ENCODE results near the gene FLAD1. TPM values are rescaled to one million over a fixed set of nuclear protein-coding genes. Genes with fewer than 3 reads are reported as not detected.
A peak's percentile ranks its signal among the peaks of the same experiment; 100 is the strongest.

Gene FLAD1
- total RNA-seq (2012; rRNA removed) (19.7 and 26.3 TPM in 2 replicates), polyA plus RNA-seq (2012; rRNA removed) (37.3 and 39.9 TPM in 2 replicates), Bru-seq, nascent RNA (percentile 67 among the genes with signal in this experiment), BruChase-seq, experiment 1, labeled RNA remaining after a 6-hour chase (percentile 74 among the genes with signal in this experiment), BruChase-seq, experiment 2, labeled RNA remaining after a 2-hour chase (percentile 67 among the genes with signal in this experiment)
- 25.2 and 28.5 TPM in 2 replicates for polyA plus RNA-seq (2012; cell fraction: cytosol; rRNA removed)
- polyA plus RNA-seq (2012; cell fraction: nucleus; rRNA removed; ENCODE audit: low replicate concordance) = 46.1 and 80.6 TPM in 2 replicates
- long read RNA-seq, transcript FLAD1-203 (8 exons, 1,730 nt) = major isoform, 14 of 29 reads
- long read RNA-seq, partial matches to known transcripts = 13 of 29 reads
- long read RNA-seq, other reads (novel, unspliced or antisense) = 0 of 29 reads

- 0% methylated on average over 19 of the region's 26 CpGs; no CpG with 5 or more reads in 1 of the 2 experiments for WGBS, 2 experiments (ENCODE audit: extremely low coverage in 2 of 2, insufficient read length in 1 of 2)
- intact Hi-C loops (cut with micrococcal nuclease) = no loop called here
- CTCF ChIA-PET = interaction anchor here (1.8 kb wide), 1 partner anchor 12 kb away, joined by 5 read pairs; the partner anchor contains the start of gene SHC1
- no peak for TF ChIP-seq BHLHE40 (IDR thresholded peaks at IDR 0.05; ENCODE audit: low read depth, low read length)
- peak; percentile 13; the same call in 1 of the 2 replicates for TF ChIP-seq MAZ (IDR thresholded peaks at IDR 0.05; ENCODE audit: borderline replicate concordance, low read depth, low read length)
- TF ChIP-seq CHD1 (IDR thresholded peaks at IDR 0.05; ENCODE audit: low read depth, low read length) = no peak
- TF ChIP-seq SMC3 (IDR thresholded peaks at IDR 0.05; ENCODE audit: low read depth, low read length) = no peak
- TF ChIP-seq USF2 (IDR thresholded peaks at IDR 0.05; ENCODE audit: low read depth, low read length) = peak; percentile 94
- TF ChIP-seq RFX5 (IDR thresholded peaks at IDR 0.05; ENCODE audit: low read depth, low read length) = no peak
- TF ChIP-seq NFE2L2 (IDR thresholded peaks at IDR 0.05; ENCODE audit: low read depth, low read length) = no peak
- peak; percentile 74; the same call in 1 of the 2 replicates for TF ChIP-seq FOS (IDR thresholded peaks at IDR 0.05; ENCODE audit: low read depth, low read length)
- TF ChIP-seq CEBPB (IDR thresholded peaks at IDR 0.05; ENCODE audit: low read depth, low read length) = no peak
- TF ChIP-seq MAFK (IDR thresholded peaks at IDR 0.05; ENCODE audit: low read depth, low read length) = no peak
- TF ChIP-seq CTCF (conservative IDR thresholded peaks at IDR 0.05; ENCODE audit: low read depth, low read length) = no peak
Observed at GRCh38 chr1:154982897-154983648, at the start of gene FLAD1. FLAD1 (plus strand) TSS chr1:154983344; CDS start chr1:154983695, 351 bp downstream.

More at GRCh38 chr1:154982897-154983648, at the start of gene FLAD1:
- dilution Hi-C loops (cut with HindIII; ENCODE audit: low sequenced_read_pairs, unreplicated experiment) = no loop called here
- Histone ChIP-seq H3K9me1 (ENCODE audit: insufficient read depth, low read length) (0 out of 2 replicates have a peak, but pooled peaks cover 3% of the 10 kb centered on the region), H3K4me1 (ENCODE audit: control insufficient read depth, insufficient read depth, low read length) (peaks cover 3% of the 10 kb centered on the region), H2BK120ac (ENCODE audit: low read depth, low read length) (no peak within 1 kb of the TSS), H3K9ac (ENCODE audit: low read depth, low read length) (peak within 1 kb of the TSS; percentile 92), H4K91ac (ENCODE audit: insufficient read depth, low read depth, low read length) (peak within 1 kb of the TSS; percentile 49), H3K18ac (ENCODE audit: low read depth, low read length) (no peak within 1 kb of the TSS; the same call in 1 of the 2 replicates), H3K4me3 (ENCODE audit: insufficient read depth, low read depth, low read length) (peak within 1 kb of the TSS; percentile 78), H4K20me1 (ENCODE audit: insufficient read depth, low read length) (no peaks in the 10 kb centered on the region), H2AK9ac (replicated peaks; ENCODE audit: low read depth, low read length, poor library complexity) (peak within 1 kb of the TSS; percentile 88), H2BK20ac (ENCODE audit: low read depth, low read length) (no peak within 1 kb of the TSS), H3K56ac (ENCODE audit: extremely low read depth, insufficient read depth, low read length) (peak within 1 kb of the TSS; percentile 80), H2AK5ac (ENCODE audit: low read depth, low read length) (peak within 1 kb of the TSS; percentile 57), H2BK15ac (ENCODE audit: low read depth, low read length) (no peak within 1 kb of the TSS; the same call in 2 of the 3 replicates), H3K36me3 (ENCODE audit: control insufficient read depth, insufficient read depth, low read length) (peaks cover 6% of the 10 kb centered on the region), H3K14ac (replicated peaks; ENCODE audit: low read depth, low read length) (peak within 1 kb of the TSS; percentile 89), H3K79me1 (ENCODE audit: low read depth in 1 of 2, low read length in 2 of 2) (peaks cover 13 to 47% of the 10 kb centered on the region in 2 experiments; a peak in 3 of 4 replicates), H3K27ac (ENCODE audit: insufficient read depth, low read length) (peak within 1 kb of the TSS; percentile 40), H3K27me3 (ENCODE audit: control insufficient read depth, insufficient read depth, low read length) (no peaks in the 10 kb centered on the region), H3K4ac (ENCODE audit: low read depth, low read length) (peak within 1 kb of the TSS; percentile 70), H3K23ac (ENCODE audit: low read depth, low read length) (peak within 1 kb of the TSS; percentile 72; the same call in 1 of the 2 replicates), H4K8ac (ENCODE audit: low read depth in 2 of 2, low read length in 2 of 2) (peak within 1 kb of the TSS; percentile 71 to 95), H2AFZ (replicated peaks; ENCODE audit: low read length, poor library complexity) (peak within 1 kb of the TSS; percentile 90), H2BK5ac (ENCODE audit: low read depth, low read length, poor library complexity, severe bottlenecking) (peak within 1 kb of the TSS; percentile 44), H3K9me3 (ENCODE audit: control insufficient read depth, insufficient read depth, low read length) (no peaks in the 10 kb centered on the region), H4K5ac (ENCODE audit: low read depth, low read length) (peak within 1 kb of the TSS; percentile 74), H3K4me2 (ENCODE audit: low read depth, low read length) (peak within 1 kb of the TSS; percentile 87)
- POLR2A ChIA-PET (ENCODE audit: unreplicated experiment) = interaction anchor here (1.0 to 1.1 kb wide), 2 partner anchors 10 kb away, joined by 3 to 5 read pairs; no protein-coding TSS in a partner anchor
- peak; percentile 100 for ATAC-seq (ENCODE audit: low read depth)
- no TSS peak for BruUV-seq (replicated peaks)
- DNase-seq = peak; percentile 100
- in situ Hi-C loops (cut with MboI; ENCODE audit: low sequenced_read_pairs) = no loop called here
